DMS53 treated with DMSO at 0.1 percent for 48 hours (cell line): Measurements from ENCODE around the gene HOXC5.

ENCODE experiments used
- DNase-seq: peaks from one replicate; lab custom pipeline; 2025; ENCODE audit not compliant: unreplicated experiment; lab: John Stamatoyannopoulos, UW

HOXC5 gene

DNA sequence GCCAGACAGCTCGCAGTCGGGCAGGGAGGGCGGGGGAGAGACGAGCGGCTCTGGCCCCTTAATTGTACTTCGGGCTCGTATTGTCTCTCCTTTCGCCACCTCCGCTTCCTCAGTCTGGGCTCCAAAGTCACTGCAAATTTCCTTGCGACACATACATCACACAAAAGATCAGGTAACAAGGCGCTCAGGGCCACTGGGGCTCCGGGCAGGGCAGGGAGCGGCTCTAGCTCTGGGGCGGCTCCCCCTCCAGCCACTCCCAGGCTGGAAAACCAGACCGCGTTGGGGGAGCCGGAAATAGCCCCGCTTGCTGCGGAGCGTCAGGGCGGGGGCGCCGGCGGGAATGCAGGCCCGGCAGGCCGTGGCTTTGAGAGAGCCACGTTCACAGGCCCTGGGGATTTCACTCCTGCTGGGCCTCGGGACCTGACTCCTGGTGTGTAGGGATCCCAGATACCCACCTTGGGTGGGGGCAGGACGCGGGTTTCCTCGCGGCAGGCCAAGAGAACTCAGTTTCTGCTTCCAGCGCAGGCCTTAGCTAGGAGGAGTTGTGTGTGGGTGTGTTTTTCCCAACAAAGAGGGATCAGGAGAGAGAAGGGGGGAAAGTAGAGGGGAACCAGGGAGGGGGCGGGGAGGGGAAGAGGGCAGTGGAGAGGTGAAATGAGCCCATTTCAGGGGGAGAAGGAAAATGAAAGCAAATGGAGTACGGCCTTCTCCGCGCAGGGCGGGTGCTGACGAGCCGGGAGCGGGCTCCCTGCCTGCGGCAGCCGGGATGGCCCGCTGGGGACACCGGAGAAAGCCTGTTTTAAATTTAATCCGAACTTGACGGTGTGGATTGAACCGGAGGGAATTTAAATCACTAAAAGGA is 37.2 kb upstream of the HOXC5 start:
- no peak for DNase-seq

DNA sequence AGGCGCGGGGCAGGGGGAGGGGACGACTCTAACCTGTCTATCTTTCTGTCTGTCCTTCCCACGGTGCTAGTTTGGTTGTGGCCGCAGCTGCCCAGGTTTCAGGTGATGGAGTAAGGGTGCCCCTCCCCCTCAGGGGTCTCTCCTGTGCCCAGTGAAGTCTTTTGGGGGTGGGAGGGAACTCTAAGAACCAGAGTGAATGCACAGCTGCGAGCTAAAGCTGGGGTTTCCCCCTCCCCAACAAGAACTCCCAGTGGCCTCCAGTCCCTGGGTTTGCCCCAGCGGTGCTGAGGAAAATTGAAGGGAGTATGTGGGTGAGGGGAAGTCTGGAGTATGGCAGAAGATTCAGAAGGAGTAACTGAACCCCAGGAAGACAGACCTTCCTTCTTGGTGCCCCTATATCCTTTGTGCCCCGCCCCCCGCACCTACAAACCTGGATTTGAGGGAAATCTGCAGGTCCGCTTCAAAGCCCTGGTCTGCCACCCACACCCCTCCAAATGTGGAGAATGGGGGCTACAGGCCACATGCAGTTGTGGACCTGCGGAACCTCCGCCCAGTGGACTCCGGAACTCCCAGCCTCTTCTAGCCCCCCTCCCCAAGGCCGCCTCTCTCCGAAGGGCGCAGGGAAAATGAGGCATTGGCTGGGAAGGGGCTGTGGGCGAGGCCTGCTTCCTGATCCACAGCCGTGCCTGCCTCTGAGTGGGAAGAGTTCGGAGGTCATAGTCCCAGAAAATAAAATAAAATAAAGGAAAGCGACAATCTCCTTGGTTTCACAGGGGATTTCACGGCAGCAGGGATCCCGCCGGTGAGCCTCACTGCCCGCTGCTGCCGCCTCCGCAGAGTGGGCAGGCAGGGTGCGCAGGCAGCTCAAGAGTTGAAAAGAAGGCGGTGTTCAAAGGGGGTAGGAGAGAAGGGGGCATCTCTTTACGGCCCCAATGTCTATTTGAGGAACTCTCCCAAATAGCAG is 36.3 kb upstream of the HOXC5 start:
- no peak for DNase-seq

DNA sequence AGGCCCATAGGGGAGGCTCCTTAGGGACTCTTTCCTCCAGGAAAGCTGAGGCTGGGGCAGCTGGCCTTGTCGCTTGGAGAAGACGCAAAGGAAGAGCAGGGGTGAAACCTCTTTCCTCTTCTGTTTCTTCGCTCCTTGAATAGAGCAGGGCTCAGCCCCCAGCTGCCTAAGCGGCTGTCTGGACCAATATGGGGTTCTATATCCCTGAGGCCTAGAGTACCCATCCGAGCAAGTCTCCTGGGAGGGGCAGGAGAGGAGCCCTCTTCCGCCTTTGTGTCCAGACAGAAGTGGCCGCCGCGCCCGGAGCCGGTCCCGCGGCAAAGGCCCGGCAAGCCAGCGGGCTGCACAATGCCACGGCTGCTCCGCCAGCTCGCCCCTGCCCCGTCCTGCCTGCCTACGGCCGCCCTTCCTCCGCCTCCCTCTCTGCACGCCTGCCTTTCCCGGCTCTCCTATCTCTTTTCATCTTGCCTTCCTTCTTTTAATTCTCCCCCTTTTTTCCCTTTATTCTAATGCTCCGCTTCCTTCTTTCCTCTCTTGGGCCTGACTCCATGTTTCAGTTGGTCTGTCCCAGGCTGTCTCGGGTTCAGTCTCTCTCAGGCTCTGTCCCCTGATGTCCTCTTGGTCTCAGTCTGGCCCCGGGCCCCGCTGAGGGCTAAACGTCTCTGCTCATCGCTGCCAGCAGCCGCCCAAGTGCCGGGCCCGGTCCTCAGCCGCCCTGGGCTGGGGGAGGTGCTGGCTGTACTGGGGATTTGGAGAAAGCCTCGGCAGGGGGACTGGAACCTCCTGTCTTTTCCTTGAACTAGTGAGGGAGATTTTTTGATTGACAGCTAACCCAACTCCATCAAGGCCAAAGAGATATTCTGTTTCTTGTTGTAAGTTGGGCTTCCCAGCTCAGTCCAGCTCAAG is 35.4 kb upstream of the HOXC5 start:
- no peak for DNase-seq

DNA sequence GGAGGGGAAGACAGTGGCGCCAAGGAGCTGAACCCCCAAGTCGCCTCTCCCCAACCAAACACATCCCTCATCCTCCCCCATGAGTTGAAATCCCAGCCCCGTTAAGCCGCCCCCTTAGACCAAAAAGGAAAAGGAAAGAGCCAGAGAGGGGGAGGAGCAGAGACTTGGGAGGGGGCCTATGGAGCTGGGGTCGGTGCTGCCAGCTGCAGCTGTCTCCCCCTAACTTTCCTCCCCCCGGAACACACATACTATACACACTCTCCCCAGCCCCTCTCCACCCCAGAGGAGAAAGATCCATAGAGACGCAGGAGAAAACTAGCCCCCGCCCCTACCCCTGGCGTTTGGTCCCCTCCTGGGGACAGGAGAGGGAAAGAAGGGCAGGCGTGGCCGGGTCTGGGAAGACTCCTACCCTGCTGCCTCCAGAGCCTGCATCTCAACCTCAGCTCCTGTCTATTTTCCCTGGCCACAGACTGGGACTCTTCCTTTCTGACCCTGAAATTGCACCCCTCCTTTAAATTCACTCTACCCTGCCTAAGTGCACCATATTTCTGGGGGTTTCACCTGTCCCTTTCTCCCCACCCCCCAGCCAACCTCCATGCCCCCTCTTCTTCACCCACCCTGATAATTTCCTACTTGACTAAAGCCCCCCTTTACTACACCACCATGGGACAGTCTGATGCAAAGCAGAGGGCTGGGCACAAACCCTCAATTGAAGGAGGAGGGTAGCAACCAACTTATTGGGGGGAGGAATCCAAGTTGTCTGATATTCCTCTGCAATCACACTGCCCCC is 34.5 kb upstream of the HOXC5 start:
- DNase-seq = no peak

DNA sequence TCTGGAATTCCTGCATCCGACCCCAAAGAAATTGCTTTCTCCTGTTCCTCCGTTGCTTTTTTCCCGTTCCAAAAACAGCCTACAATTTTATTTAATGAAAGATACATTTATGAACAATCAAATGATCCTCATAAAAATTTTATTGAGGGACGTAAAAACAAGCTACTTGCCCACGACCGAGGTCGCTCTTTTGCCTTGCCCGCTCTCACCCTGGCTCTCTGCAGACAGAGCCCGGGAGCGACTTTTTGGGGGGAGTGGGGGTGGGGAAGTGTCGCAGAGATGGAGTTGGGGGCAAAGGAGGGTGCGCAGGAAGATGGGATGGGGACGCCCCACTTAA is 34.0 kb upstream of the HOXC5 start:
- DNase-seq = no peak

DNA sequence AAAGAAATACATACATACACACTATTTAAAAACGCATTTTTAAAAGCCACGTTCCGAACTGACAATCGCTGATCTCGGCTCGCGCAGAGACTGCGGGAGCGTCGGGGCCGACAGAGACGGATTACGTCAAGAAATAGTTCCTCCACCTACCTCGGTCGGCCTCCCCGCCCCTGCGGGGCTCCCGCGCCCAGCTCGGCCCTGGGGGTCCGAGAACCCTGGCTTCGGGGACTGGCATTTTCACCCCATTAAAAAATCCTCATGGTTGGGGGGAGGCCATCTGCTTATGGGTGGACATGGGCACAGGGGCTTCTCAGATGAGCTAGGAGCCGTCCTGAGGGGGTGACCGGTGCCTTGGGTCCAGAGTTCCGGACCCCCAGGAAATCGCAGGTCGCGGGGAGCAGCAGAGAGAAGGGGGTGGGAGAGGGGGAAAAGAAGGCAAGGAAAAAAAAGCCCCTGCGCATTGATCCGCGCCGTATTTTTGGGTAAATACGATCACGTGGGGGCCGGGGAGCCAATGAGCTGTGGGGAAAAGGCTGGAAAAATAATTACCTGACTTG is 33.2 kb upstream of the HOXC5 start:
- no peak for DNase-seq

DNA sequence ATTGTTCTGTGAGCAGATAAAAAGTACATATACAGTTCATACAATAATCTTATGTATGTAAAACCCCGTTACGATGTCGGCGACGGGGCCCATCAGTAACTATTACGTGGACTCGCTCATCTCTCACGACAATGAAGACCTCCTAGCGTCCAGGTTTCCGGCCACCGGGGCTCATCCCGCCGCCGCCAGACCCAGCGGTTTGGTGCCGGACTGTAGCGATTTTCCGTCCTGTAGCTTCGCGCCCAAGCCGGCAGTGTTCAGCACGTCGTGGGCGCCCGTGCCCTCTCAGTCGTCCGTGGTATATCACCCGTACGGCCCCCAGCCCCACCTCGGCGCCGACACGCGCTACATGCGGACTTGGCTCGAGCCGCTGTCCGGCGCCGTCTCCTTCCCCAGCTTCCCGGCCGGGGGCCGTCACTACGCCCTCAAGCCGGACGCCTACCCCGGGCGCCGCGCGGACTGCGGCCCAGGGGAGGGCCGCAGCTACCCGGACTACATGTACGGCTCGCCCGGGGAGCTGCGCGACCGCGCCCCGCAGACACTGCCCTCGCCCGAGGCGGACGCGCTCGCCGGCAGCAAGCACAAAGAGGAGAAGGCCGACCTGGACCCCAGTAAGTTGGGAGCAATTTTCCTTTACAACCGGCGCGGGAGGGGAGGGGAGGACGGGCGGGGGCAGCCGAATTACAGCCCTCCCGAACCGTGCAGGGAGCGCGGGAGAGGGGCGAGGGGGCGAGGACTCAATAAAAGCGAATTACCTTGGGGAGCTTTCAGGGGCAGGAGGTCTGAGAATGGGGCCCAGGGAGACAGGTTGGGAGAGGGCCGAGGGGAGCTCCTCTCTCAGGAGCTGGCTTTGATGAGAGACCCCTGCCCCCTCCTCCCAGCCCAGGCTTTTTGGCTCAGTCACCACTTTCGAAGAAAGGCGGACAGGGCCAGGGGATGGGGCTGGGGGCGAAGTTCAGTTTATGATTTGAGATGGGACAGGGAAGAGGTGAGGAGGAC is 32.4 kb upstream of the HOXC5 start, which contains the start of gene HOXC9:
HOXC9 (plus strand) TSS at position 46 of the 999 bp plus-strand sequence; CDS start at position 74, 28 bp downstream.
- no peak for DNase-seq

DNA sequence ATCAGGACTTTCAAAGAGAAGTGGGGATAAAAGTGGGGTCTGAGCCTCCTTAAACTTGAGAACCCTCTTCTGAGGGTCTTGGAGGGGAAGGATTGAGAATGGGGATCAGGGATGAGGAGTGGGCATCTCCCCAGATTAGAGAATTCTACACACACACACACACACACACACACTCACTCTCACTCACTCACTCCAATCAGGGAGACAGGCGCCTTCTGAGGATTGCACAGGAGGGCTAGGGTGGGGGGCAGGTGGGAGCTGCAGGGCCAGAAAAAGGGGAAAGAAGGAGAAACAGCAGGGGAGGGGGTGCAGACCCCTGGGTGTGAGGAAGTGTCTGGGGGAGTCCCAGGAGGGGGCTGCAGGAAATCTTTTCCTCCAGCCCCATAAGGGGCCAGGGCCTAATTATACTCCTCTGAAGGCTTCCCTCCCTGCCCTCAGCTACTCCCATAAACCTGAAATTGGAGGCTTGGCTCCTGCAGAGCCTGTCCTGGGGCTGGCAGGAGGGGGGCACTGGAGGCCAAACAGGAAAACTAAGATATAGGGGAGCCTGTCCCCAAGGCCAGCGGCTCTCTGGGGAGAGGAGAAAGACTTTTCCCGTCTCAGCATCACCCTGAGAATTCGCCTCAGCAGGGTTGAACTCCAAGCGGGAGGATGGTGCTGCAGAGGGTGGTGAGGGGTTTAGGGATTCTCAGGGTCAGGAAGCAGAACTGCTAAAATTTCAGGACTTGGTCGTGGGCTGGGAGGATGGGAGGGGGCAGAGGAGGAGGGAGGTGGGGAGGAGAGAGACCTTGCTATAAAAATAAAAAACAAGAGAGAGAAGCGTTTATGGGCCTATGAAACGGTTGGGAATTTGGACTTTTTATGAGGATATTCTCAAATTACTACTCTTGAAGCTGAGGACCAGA is 31.3 kb upstream of the HOXC5 start:
- no peak for DNase-seq

DNA sequence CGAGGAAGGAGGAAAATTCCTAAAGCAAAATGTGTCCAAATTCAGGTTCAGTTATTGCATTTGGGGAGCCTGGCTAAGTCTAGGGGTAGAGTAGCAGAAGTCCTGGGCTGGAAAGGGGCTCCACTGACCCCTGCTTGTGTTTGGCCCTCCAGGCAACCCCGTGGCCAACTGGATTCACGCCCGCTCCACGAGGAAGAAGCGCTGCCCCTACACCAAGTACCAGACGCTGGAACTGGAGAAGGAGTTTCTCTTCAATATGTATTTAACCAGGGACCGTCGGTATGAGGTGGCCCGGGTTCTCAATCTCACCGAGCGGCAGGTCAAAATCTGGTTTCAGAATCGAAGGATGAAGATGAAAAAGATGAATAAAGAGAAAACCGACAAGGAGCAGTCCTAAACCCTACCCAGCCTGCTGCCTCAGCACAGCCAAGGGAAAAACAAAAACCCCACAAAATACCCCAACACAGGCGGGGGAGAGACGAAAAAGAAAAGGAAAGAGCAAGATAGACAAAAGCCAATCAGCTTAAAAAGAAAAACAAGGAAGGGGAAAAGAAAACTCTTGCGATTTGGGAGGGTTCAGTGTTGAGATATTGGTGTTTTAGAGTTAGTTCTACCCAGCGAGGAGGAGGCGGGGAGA is 30.5 kb upstream of the HOXC5 start:
- DNase-seq = no peak

DNA sequence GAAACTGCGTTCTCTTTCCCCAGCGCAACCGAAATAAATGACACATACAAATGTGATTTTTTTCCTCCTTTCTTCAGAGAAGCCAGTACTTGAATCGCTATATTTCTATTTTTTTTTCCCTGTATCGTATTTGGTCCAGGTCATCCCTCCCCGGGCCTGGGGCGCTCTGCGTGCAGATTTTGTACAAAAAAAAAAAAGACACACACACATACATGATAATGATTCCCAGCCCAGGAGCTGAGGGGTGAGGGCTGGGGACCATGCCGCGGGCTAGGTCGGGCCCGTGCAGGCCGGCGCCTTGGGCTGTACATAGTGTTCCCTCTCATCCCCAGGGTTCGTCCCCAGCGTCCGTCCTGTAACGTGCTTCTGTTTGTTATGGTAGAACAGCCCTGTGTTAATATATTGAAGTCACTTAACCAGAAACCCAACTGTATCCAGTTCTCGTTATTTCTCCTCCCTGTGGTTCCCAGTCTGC is 29.9 kb upstream of the HOXC5 start:
- DNase-seq = no peak

DNA sequence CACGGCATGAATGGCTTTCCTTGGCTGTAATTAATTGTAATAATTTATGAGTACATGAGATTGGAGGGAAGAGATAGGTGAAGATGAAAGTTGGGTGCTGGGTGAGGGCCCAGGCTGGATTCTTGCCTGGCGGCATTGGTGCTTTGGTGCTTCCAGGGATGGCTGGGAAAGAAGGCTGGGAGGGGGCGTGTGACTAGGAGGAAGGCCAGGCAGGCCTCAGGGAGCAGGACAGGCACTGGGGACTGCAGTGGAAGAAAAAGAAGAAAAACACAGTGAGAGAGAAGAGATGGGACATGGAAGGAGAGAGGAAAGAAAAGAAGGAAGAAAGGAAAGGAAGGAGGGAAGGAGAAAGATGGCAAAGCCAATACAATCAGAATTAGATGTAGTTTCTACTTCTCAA is 29.2 kb upstream of the HOXC5 start:
- no peak for DNase-seq

DNA sequence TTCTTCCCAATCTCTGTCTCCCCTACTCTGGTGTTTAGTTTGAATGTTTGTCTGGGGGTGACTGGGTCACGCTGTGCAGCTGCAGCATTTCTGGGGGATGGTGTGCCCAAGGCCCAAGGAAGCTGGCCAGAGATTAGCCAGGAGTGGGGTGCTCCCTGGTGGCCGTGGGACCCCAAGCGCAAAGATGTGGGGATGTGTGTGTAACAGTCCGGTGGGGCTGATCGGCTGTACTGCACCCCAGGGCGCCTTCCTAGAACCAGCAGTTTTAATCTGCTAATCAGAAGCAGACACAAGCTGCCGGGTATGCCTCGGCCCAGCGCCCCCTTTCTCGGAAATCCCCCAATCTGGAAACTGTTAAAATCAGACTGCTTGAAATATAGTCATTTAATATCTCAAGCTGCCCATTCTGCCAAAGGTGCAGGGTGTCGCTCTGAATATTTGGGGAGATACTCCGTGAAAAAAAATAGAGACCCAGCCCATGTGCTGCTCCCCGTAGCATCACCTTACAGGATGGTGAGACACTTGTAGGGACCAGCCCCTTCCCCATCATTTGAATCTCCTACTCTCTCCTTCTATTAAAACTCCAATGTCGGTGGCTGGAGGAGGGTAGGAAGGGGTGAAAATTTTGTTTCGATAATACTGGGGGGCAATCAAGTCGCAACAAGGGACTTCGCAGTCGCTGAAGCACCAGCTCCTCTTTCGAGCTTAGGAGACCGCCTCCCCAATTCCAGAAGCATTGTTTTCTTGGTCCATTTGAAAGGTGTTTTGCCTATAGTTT is 28.6 kb upstream of the HOXC5 start:
- no peak for DNase-seq

DNA sequence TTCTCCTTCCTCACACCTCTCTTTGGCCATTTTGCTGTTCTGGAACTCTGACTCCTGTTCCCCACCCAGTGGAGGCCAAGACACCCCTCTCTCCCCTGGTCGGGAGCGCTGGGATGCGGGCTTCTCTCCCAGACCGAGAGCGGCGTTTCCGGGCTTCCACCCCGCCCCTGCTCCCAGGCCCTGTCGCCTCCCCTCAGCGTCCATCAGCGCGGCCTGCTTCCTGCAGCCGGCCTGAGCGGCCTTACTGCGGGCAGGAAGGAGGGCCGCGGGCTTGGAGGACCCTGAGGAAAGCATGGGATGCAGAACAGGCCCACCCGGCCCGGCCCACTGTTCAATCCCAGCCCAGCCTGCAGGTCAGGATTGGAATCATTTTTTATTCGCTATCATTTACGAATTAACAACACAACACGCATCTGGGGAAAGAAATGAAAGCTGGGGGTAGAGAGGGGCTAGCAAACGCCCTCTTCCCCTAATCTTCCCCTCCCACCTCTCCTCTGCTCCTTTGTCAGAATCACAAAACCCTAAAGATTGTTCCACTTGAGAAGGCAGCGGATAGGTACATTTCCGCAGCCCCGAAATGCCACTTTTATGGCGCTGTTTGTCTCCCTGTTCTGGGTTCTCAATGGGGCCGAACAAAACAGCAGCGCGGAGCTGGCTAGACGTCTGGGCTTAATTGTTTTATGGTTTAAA is 27.9 kb upstream of the HOXC5 start:
- no peak for DNase-seq

DNA sequence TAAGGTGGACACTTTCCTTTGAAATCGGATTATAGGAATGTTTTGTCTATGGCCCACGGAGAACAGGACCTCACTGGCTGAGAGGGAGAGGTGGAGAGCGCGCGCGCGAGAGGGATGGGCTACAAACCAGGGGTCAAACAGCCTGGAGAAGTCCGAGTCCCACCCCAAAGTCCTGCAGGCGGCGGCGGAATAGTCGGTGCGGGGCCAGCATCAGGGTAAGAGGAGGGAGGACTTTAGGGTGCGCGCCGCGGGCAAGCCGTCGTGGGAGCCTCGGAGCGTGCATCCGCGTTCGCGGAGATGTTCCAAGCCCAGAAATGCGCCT is 27.4 kb upstream of the HOXC5 start:
- no peak for DNase-seq

DNA sequence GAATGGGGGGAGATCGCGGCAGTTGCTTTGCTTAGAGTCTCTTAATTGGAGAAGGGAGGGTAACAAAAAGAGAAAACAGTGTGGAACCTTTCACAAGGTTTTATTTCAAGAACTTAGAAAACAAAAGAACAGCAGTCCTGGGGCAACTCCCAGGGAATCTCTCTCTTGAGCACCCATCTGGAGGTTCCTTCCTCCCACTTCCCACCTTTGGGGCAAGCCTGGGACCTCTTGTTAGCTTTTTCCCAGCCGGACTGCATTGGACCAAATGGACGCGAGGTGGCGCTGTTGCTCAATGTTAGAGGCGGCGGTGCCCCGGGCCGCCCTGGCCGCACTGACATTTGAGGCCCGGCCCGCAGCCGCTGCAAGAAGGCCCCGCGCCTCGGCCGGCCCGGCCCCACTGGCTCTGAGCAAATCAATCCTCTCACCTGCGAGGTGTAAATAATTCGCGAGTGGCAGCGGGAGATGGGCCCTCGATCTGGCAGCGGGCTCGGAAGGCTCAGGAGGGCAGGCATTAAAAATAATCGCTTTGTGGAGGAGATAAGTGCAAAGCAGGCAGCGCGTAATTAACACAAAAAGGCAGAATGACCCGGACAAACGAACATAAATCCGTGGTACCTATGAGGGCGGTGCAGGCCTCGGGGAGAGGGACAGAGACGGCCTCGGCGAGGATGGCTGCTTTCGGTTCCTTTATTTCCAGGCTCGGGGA is 26.8 kb upstream of the HOXC5 start:
- peak; percentile 43 for DNase-seq
